Measurements from ENCODE around the gene DTNB. TPM values are rescaled to one million over a fixed set of nuclear protein-coding genes. Genes with fewer than 3 reads are reported as not detected.
"Not testable (repeated sequence)": the region's sequence is repeated elsewhere in the genome, so short reads cannot be mapped to it uniquely, and the experiment has no call there.

The DTNB gene
- total and polyA plus RNA-seq, 9 donors: 8.0 to 24.9 (median 17.5) TPM

DNA sequence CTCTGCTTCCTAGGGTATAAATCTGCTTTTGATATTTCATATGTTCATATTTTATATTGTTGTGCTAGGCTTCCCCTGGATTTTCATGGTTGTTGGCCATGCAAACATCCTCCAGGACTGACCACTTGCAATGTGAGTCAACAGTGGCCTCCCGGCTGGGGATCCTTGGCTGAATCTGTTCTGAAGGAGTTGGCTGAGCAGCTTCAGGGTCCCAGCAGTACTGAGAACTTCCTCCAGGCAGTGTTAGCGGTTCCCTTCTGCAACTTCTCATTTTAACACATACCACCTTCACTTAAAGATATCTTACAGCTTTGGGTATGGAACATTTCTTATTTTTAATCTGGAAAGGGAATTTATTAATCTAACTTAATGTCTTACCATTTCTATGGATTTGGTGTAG is 122.1 kb downstream of the DTNB start:
- no peak for DNase-seq
- H3K4me1 ChIP-seq (ENCODE audit: insufficient read depth): peaks cover 13% of the 10 kb centered on the region
- no peaks in the 10 kb centered on the region for H3K27me3 ChIP-seq
- intact Hi-C loops (cut with DNase I): no loop called here
- WGBS, 3 donors: 66 to 82% (median 79%) methylated on average over 2 of the region's 2 CpGs
- no peaks in the 10 kb centered on the region for H3K36me3 ChIP-seq
- TF ChIP-seq POLR2A (IDR thresholded peaks at IDR 0.05) (no peak), EP300 (IDR thresholded peaks at IDR 0.05) (no peak)
- TF ChIP-seq, protein P1, sequence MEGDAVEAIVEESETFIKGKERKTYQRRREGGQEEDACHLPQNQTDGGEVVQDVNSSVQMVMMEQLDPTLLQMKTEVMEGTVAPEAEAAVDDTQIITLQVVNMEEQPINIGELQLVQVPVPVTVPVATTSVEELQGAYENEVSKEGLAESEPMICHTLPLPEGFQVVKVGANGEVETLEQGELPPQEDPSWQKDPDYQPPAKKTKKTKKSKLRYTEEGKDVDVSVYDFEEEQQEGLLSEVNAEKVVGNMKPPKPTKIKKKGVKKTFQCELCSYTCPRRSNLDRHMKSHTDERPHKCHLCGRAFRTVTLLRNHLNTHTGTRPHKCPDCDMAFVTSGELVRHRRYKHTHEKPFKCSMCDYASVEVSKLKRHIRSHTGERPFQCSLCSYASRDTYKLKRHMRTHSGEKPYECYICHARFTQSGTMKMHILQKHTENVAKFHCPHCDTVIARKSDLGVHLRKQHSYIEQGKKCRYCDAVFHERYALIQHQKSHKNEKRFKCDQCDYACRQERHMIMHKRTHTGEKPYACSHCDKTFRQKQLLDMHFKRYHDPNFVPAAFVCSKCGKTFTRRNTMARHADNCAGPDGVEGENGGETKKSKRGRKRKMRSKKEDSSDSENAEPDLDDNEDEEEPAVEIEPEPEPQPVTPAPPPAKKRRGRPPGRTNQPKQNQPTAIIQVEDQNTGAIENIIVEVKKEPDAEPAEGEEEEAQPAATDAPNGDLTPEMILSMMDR (IDR thresholded peaks at IDR 0.05): no peak
- H3K9me3 ChIP-seq: no peaks in the 10 kb centered on the region
- H3K27ac ChIP-seq: no peak overlapping the region
- H3K4me3 ChIP-seq: no peak overlapping the region

- H3K9me3 ChIP-seq; H3K4me3 ChIP-seq; H3K36me3 ChIP-seq; intact Hi-C loops (cut with DNase I); H3K27ac ChIP-seq; H3K27me3 ChIP-seq: not testable (repeated sequence)
- peak; percentile 54 to 75 (median 69) for DNase-seq
- peaks cover 13% of the 10 kb centered on the region for H3K4me1 ChIP-seq (ENCODE audit: insufficient read depth)
- 24 to 32% (median 29%) methylated on average over 2 of the region's 2 CpGs for WGBS, 3 donors
Measured at GRCh38 chr2:25549571-25549970, 123.8 kb downstream of the DTNB start.

GRCh38 chr2:25548601-25549000 is 124.8 kb downstream of the DTNB start:
- Histone ChIP-seq H3K27ac (no peak overlapping the region), H3K27me3 (no peaks in the 10 kb centered on the region), H3K4me3 (no peak overlapping the region), H3K36me3 (no peaks in the 10 kb centered on the region), H3K4me1 (ENCODE audit: insufficient read depth) (peaks cover 13% of the 10 kb centered on the region), H3K9me3 (no peaks in the 10 kb centered on the region)
- WGBS, 3 donors: 79 to 86% (median 79%) methylated on average over 2 of the region's 2 CpGs
- TF ChIP-seq EP300 (IDR thresholded peaks at IDR 0.05) (no peak), POLR2A (IDR thresholded peaks at IDR 0.05) (no peak)
- TF ChIP-seq, protein P1 (IDR thresholded peaks at IDR 0.05): no peak
- intact Hi-C loops (cut with DNase I): no loop called here
- DNase-seq: no peak

- DNase-seq: no peak
- no peak overlapping the region for H3K27ac ChIP-seq
- no peaks in the 10 kb centered on the region for H3K36me3 ChIP-seq
- 70 to 81% (median 71%) methylated on average over 3 of the region's 3 CpGs for WGBS, 3 donors
- intact Hi-C loops (cut with DNase I): no loop called here
- no peak overlapping the region for H3K4me3 ChIP-seq
- TF ChIP-seq POLR2A (IDR thresholded peaks at IDR 0.05) (no peak), EP300 (IDR thresholded peaks at IDR 0.05) (no peak)
- TF ChIP-seq, protein P1 (IDR thresholded peaks at IDR 0.05): no peak
- peaks cover 15% of the 10 kb centered on the region for H3K4me1 ChIP-seq (ENCODE audit: insufficient read depth)
- no peaks in the 10 kb centered on the region for H3K9me3 ChIP-seq
- no peaks in the 10 kb centered on the region for H3K27me3 ChIP-seq
Measured at GRCh38 chr2:25546852-25547251, 126.5 kb downstream of the DTNB start.

GRCh38 chr2:25545899-25546298 is 127.5 kb downstream of the DTNB start:
- no peak for DNase-seq
- Histone ChIP-seq H3K4me1 (ENCODE audit: insufficient read depth) (peaks cover 15% of the 10 kb centered on the region), H3K9me3 (no peaks in the 10 kb centered on the region), H3K27ac (no peak overlapping the region), H3K36me3 (no peaks in the 10 kb centered on the region), H3K27me3 (no peaks in the 10 kb centered on the region), H3K4me3 (no peak overlapping the region)
- intact Hi-C loops (cut with DNase I): no loop called here
- WGBS, 3 donors: 95 to 98% (median 96%) methylated on average over 4 of the region's 4 CpGs
- TF ChIP-seq, protein P1 (IDR thresholded peaks at IDR 0.05): no peak
- TF ChIP-seq EP300 (IDR thresholded peaks at IDR 0.05): no peak
- TF ChIP-seq POLR2A (IDR thresholded peaks at IDR 0.05): no peak

Data from ovary (tissue), 9 donors.